Mesenchymal stem cell (in vitro differentiated cells and primary cell): ENCODE data around the gene SYNJ2.

ENCODE experiments used
- DNase-seq: peaks from one replicate; pipeline ENCODE4 v3.0.0-alpha.2; 2013
- H2AFZ ChIP-seq: one replicate; pipeline ENCODE4 v1.6.1; 2013; ENCODE audit warnings: low read depth, mild to moderate bottlenecking, control low read depth, inconsistent platforms, low read length, moderate library complexity
- H2AK5ac ChIP-seq: 2 replicates; pipeline ENCODE4 v1.6.1; 2013; ENCODE audit warnings: low read length, moderate library complexity, mild to moderate bottlenecking, inconsistent platforms; ENCODE audit not compliant: severe bottlenecking
- H2BK120ac ChIP-seq: one replicate; pipeline ENCODE4 v1.6.1; 2013; ENCODE audit warnings: low read depth, mild to moderate bottlenecking, inconsistent platforms, low read length, moderate library complexity
- H2BK12ac ChIP-seq, 2 experiments: one replicate each; pipeline ENCODE4 v1.6.1; 2013; ENCODE audit warnings: inconsistent platforms in 2 of 2, low read length in 2 of 2, mild to moderate bottlenecking in 2 of 2, moderate library complexity in 2 of 2, control low read depth in 1 of 2
- H2BK15ac ChIP-seq: one replicate; pipeline ENCODE4 v1.6.1; 2013; ENCODE audit warnings: mild to moderate bottlenecking, low read depth, inconsistent platforms; ENCODE audit not compliant: poor library complexity, severe bottlenecking
- H2BK5ac ChIP-seq: 2 replicates; pipeline ENCODE4 v1.6.1; 2013; ENCODE audit warnings: low read depth, mild to moderate bottlenecking, low read length, control low read depth, inconsistent platforms; ENCODE audit not compliant: poor library complexity, severe bottlenecking
- H3K14ac ChIP-seq, 2 experiments: one replicate each; pipeline ENCODE4 v1.6.1; 2013; ENCODE audit warnings: inconsistent platforms in 2 of 2, low read length in 2 of 2, control low read depth in 1 of 2, mild to moderate bottlenecking in 1 of 2, moderate library complexity in 1 of 2
- H3K18ac ChIP-seq, 2 experiments: one replicate each; pipeline ENCODE4 v1.6.1; 2013; ENCODE audit warnings: inconsistent platforms in 2 of 2, low read length in 2 of 2, control low read depth in 1 of 2, low read depth in 1 of 2, mild to moderate bottlenecking in 1 of 2
- H3K23ac ChIP-seq, 2 experiments: one replicate each; pipeline ENCODE4 v1.6.1; 2013; ENCODE audit warnings: inconsistent platforms in 2 of 2, low read length in 2 of 2, mild to moderate bottlenecking in 2 of 2, moderate library complexity in 2 of 2, control low read depth in 1 of 2
- H3K27ac ChIP-seq: 2 replicates; pipeline ENCODE4 v1.5.1; 2013; ENCODE audit warnings: mild to moderate bottlenecking, moderate library complexity, low read length, control low read depth, inconsistent platforms; ENCODE audit not compliant: poor library complexity, severe bottlenecking
- H3K27me3 ChIP-seq, 2 experiments: 2 replicates each; pipeline versions ENCODE4 v1.6.1 to v1.7.0; 2013; ENCODE audit warnings: low read length in 2 of 2, mild to moderate bottlenecking in 2 of 2, moderate library complexity in 2 of 2, control low read depth in 1 of 2, inconsistent platforms in 1 of 2; ENCODE audit not compliant: control insufficient read depth in 1 of 2, insufficient read depth in 1 of 2
- H3K36me3 ChIP-seq, 2 experiments: 2 replicates each; pipeline versions ENCODE4 v1.6.1 to v1.7.0; 2013; ENCODE audit warnings: low read length in 2 of 2, control low read depth in 1 of 2, inconsistent platforms in 1 of 2, low read depth in 1 of 2, mild to moderate bottlenecking in 1 of 2; ENCODE audit not compliant: insufficient read depth in 2 of 2, control insufficient read depth in 1 of 2
- H3K4ac ChIP-seq, 2 experiments: one replicate each; pipeline ENCODE4 v1.6.1; 2013; ENCODE audit warnings: inconsistent platforms in 2 of 2, low read length in 2 of 2, mild to moderate bottlenecking in 2 of 2, moderate library complexity in 2 of 2, control low read depth in 1 of 2, low read depth in 1 of 2
- H3K4me1 ChIP-seq: 2 replicates; pipeline ENCODE4 v1.6.1; 2013; ENCODE audit warnings: low read depth, low read length, control low read depth; ENCODE audit not compliant: control insufficient read depth, insufficient read depth
- H3K4me2 ChIP-seq: 2 replicates; pipeline ENCODE4 v1.6.1; 2013; ENCODE audit warnings: low read length, mild to moderate bottlenecking, inconsistent platforms; ENCODE audit not compliant: poor library complexity, severe bottlenecking
- H3K4me3 ChIP-seq, 2 experiments: 2 replicates each; pipeline versions ENCODE4 v1.5.1 to v1.7.0; 2013; ENCODE audit warnings: low read length in 2 of 2, mild to moderate bottlenecking in 2 of 2, control low read depth in 1 of 2, low read depth in 1 of 2; ENCODE audit not compliant: insufficient read depth in 1 of 2
- H3K79me1 ChIP-seq: replicated peaks from 2 replicates; pipeline ENCODE4 v1.6.1; 2013; ENCODE audit warnings: mild to moderate bottlenecking, control low read depth, low read length, inconsistent platforms; ENCODE audit not compliant: poor library complexity, severe bottlenecking
- H3K9ac ChIP-seq: 2 replicates; pipeline ENCODE4 v1.7.0; 2013; ENCODE audit warnings: mild to moderate bottlenecking, low read length, moderate library complexity
- H3K9me3 ChIP-seq: 2 replicates; pipeline ENCODE4 v1.7.0; 2013; ENCODE audit warnings: mild to moderate bottlenecking, low read length; ENCODE audit not compliant: control insufficient read depth
- H4K8ac ChIP-seq: one replicate; pipeline ENCODE4 v1.6.1; 2013; ENCODE audit warnings: inconsistent platforms, mild to moderate bottlenecking, low read length, moderate library complexity
- H4K91ac ChIP-seq: one replicate; pipeline ENCODE4 v1.6.1; 2013; ENCODE audit warnings: mild to moderate bottlenecking, low read length, inconsistent platforms
- WGBS: methylation state at CpG from one replicate; pipeline ENCODE4 v1.1.7; 2013; ENCODE audit warnings: mixed read lengths; 5-methylcytosine and 5-hydroxymethylcytosine counted together

Gene SYNJ2

DNA sequence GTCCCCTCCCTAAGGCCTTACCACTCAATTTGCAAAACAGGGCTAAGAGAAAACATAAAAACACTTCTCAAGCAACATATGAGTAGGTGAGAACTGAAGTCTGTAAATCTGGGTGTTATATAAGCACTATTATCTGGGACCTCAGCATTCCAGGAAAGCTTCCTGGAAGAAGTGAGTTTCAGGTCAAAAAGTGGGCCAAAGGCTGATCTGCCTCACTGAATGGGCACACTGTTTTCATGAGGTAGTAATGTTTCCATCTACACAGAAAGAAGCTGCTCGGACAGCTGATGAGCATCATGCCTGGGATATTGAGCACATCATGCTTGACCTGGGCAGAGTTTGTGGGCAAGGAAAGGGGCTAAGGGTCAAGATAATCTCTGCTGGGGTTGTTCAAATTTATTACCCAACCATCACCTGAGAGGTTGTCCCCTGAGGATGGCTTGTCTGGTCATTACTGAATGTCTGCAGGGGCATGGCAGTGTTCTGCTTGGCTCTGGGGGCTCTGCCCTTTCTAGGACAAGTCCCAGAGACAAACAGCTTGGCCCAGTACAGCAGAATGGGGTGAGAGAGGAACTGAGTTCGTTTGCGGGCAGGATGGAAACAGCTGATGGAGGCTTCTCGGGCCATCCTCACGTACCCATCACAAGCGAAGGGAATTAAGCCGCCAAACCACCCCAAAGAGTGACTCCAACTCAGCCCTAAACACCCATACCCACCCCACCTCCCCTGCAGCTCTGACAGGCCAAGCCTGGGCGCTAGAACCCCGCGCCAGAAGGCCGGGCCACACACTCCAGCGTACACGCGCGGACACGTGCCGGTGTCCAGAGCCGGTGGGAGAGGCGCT is 1.2 kb upstream of the SYNJ2 start:
- Histone ChIP-seq H3K14ac (peak overlapping the region in 1 of 2 experiments; percentile 77), H4K8ac (peak overlapping the region; percentile 87), H3K4me3 (peak overlapping the region; percentile 91 to 96), H3K18ac (peak overlapping the region; percentile 77 to 100), H3K23ac (peak overlapping the region in 1 of 2 experiments; percentile 31), H3K9me3 (no peaks in the 10 kb centered on the region), H3K4me2 (peak overlapping the region; percentile 82), H3K27me3 (no peaks in the 10 kb centered on the region), H3K4me1 (peaks cover 20% of the 10 kb centered on the region), H3K27ac (peak overlapping the region; percentile 53), H4K91ac (peak overlapping the region; percentile 30), H2BK12ac (peak overlapping the region; percentile 44 to 99), H2BK5ac (peak overlapping the region; percentile 63), H2BK120ac (peak overlapping the region; percentile 95), H3K9ac (peak overlapping the region; percentile 88), H3K4ac (peak overlapping the region in 1 of 2 experiments; percentile 89), H2BK15ac (peak overlapping the region; percentile 26), H2AK5ac (peak overlapping the region; percentile 98), H3K36me3 (peaks cover 0 to 4% of the 10 kb centered on the region in 2 experiments), H2AFZ (no peak overlapping the region), H3K79me1 (no peaks in the 10 kb centered on the region)
- WGBS: 77% methylated on average over 18 of the region's 19 CpGs
- no peak for DNase-seq

DNA sequence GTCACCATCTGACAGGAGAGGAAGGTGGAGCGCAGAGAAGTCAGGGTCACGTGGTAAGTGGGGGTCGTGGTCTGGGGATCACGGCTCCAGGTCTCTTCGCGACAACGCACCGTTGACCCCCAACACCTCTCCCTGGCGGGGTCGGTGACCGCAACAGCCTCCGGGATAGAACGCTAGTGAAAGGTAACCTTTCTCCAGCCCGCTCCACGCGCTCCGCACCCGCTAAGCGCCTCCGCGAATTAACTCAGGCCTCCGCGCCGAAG is 600 bp upstream of the SYNJ2 start:
- Histone ChIP-seq H2BK5ac (peak overlapping the region; percentile 63), H3K23ac (peak overlapping the region in 1 of 2 experiments; percentile 70), H2BK12ac (peak overlapping the region; percentile 44 to 99), H3K27ac (peak overlapping the region; percentile 53), H2AK5ac (peak overlapping the region; percentile 98), H2AFZ (no peak overlapping the region), H3K4me1 (peaks cover 26% of the 10 kb centered on the region), H3K27me3 (no peaks in the 10 kb centered on the region), H3K18ac (peak overlapping the region; percentile 77 to 100), H3K4me2 (peak overlapping the region; percentile 82), H3K14ac (peak overlapping the region in 1 of 2 experiments; percentile 77), H2BK15ac (peak overlapping the region; percentile 60), H3K9me3 (no peaks in the 10 kb centered on the region), H3K36me3 (peaks cover 0 to 4% of the 10 kb centered on the region in 2 experiments), H4K8ac (peak overlapping the region; percentile 87), H4K91ac (peak overlapping the region; percentile 30), H3K9ac (peak overlapping the region; percentile 88), H2BK120ac (peak overlapping the region; percentile 95), H3K4me3 (peak overlapping the region; percentile 91 to 96), H3K4ac (peak overlapping the region in 1 of 2 experiments; percentile 89), H3K79me1 (no peaks in the 10 kb centered on the region)
- 12% methylated on average over 20 of the region's 24 CpGs for WGBS
- no peak for DNase-seq

DNA sequence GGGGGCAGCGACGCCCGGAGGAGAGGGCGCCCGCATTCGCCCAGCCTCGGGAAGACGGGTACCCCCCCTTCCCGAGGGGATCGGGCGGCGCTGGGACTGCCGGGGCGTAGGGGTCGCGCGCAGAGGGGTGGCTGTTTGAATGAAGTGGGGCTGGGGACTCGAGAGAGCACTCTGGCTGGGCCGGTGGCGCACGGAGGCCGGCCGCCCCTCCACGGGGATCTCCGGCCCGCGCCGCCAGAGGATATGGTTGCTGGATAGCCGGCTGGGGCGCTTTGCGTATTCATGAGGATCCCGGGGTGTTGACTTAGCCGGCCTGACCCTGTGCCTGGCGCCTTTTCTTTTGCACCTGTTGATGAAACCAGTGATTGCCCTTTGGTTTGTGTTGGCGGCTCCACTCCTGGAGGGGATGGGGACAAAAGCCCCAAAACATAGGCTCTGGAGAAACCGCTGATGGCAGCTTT is 469 bp downstream of the SYNJ2 start:
- no peak overlapping the region for H2AK5ac ChIP-seq
- peak; percentile 70 for DNase-seq
- H3K9ac ChIP-seq: peak overlapping the region; percentile 88
- peak overlapping the region; percentile 15 to 98 for H2BK12ac ChIP-seq
- H3K4ac ChIP-seq: peak overlapping the region; percentile 82 to 90
- WGBS: 2% methylated on average over 33 of the region's 36 CpGs
- H4K8ac ChIP-seq: peak overlapping the region; percentile 10
- H3K4me1 ChIP-seq: peaks cover 30% of the 10 kb centered on the region
- peak overlapping the region; percentile 91 to 96 for H3K4me3 ChIP-seq
- H2BK120ac ChIP-seq: peak overlapping the region; percentile 95
- peak overlapping the region; percentile 83 for H4K91ac ChIP-seq
- H3K36me3 ChIP-seq: peaks cover 0 to 4% of the 10 kb centered on the region in 2 experiments
- H3K23ac ChIP-seq: peak overlapping the region; percentile 24 to 100
- H3K27ac ChIP-seq: no peak overlapping the region
- H3K9me3 ChIP-seq: no peaks in the 10 kb centered on the region
- H2AFZ ChIP-seq: peak overlapping the region; percentile 46
- peak overlapping the region; percentile 97 to 100 for H3K18ac ChIP-seq
- H3K4me2 ChIP-seq: peak overlapping the region; percentile 82
- no peaks in the 10 kb centered on the region for H3K27me3 ChIP-seq
- no peaks in the 10 kb centered on the region for H3K79me1 ChIP-seq
- peak overlapping the region in 1 of 2 experiments; percentile 99 for H3K14ac ChIP-seq
- peak overlapping the region; percentile 66 for H2BK15ac ChIP-seq
- H2BK5ac ChIP-seq: no peak overlapping the region
